CD14-positive monocyte (primary cell): ENCODE measurements around the gene PI4KA. TPM values are rescaled to one million over a fixed set of nuclear protein-coding genes. Genes with fewer than 3 reads are reported as not detected.

Experiments used
- DNase-seq, 3 donors: peaks; one replicate each; pipeline ENCODE4 v3.0.0-alpha.2; 2011 to 2022
- H2AFZ ChIP-seq: 2 replicates; pipeline ENCODE4 v1.6.0; 2012; ENCODE audit warnings: mild to moderate bottlenecking, low read depth, low read length, inconsistent platforms; ENCODE audit not compliant: insufficient read depth, poor library complexity, severe bottlenecking
- H3K27ac ChIP-seq, 2 donors: 1 replicate in 1 of 2; 2 replicates in 1 of 2; pipeline ENCODE4 v1.5.1; 2012 to 2013; ENCODE audit warnings: low read length in 2 of 2, control low read depth in 1 of 2, inconsistent platforms in 1 of 2, low read depth in 1 of 2, mild to moderate bottlenecking in 1 of 2
- H3K27me3 ChIP-seq, 2 donors: one replicate each; pipeline versions ENCODE4 v1.6.0 to v1.6.1; 2011 to 2013; ENCODE audit warnings: low read length in 2 of 2; ENCODE audit not compliant: control insufficient read depth in 2 of 2, insufficient read depth in 2 of 2
- H3K36me3 ChIP-seq, 2 donors: replicated peaks in 1 of 2; 1 replicate in 1 of 2; 2 replicates in 1 of 2; pipeline versions ENCODE4 v1.5.1 to v1.6.1; 2012 to 2013; ENCODE audit warnings: low read length in 2 of 2, control low read depth in 1 of 2, inconsistent platforms in 1 of 2, mild to moderate bottlenecking in 1 of 2; ENCODE audit not compliant: insufficient read depth in 2 of 2, control insufficient read depth in 1 of 2
- H3K4me1 ChIP-seq, 2 donors: 1 replicate in 1 of 2; 2 replicates in 1 of 2; pipeline versions ENCODE4 v1.5.1 to v1.6.1; 2012 to 2013; ENCODE audit warnings: low read length in 2 of 2, control low read depth in 1 of 2, inconsistent platforms in 1 of 2, mild to moderate bottlenecking in 1 of 2, moderate library complexity in 1 of 2; ENCODE audit not compliant: insufficient read depth in 2 of 2, control insufficient read depth in 1 of 2
- H3K4me2 ChIP-seq: replicated peaks from 2 replicates; pipeline ENCODE3; 2012; ENCODE audit warnings: low read length, moderate library complexity, mild to moderate bottlenecking; ENCODE audit not compliant: poor library complexity, severe bottlenecking; ENCODE audit errors: extremely low read depth
- H3K4me3 ChIP-seq, 3 experiments: fragments of 200-600 bp in 1 of 3; sonication (generic) in 1 of 3; replicated peaks in 1 of 3; 1 replicate in 2 of 3; 2 replicates in 1 of 3; pipeline ENCODE4 v1.5.1; 2011 to 2013; ENCODE audit warnings: low read length in 3 of 3, mild to moderate bottlenecking in 3 of 3, control low read depth in 2 of 3, low read depth in 2 of 3, inconsistent platforms in 1 of 3, moderate library complexity in 1 of 3
- H3K79me2 ChIP-seq: 2 replicates; pipeline ENCODE4 v1.6.0; 2012; ENCODE audit warnings: mild to moderate bottlenecking, control low read depth, inconsistent platforms, low read length, moderate library complexity; ENCODE audit not compliant: insufficient read depth
- H3K9ac ChIP-seq: 2 replicates; pipeline ENCODE4 v1.6.0; 2017; ENCODE audit warnings: low read length, mild to moderate bottlenecking; ENCODE audit not compliant: insufficient read depth, poor library complexity, severe bottlenecking
- H3K9me3 ChIP-seq, 2 donors: replicated peaks in 1 of 2; 1 replicate in 1 of 2; 2 replicates in 1 of 2; pipeline versions ENCODE4 v1.5.1 to v1.6.1; 2012 to 2013; ENCODE audit warnings: low read length in 2 of 2, control low read depth in 1 of 2; ENCODE audit not compliant: control insufficient read depth in 1 of 2, insufficient read depth in 1 of 2
- H4K20me1 ChIP-seq: 2 replicates; pipeline ENCODE4 v1.6.0; 2012; ENCODE audit warnings: mild to moderate bottlenecking, low read length, control low read depth, moderate library complexity; ENCODE audit not compliant: insufficient read depth
- H3K27ac Mint-ChIP-seq, 7 donors: one replicate each; pipeline ENCODE4 v1.8.0; 2020; ENCODE audit warnings: mild to moderate bottlenecking in 7 of 7, mixed read lengths in 7 of 7, moderate library complexity in 6 of 7, inconsistent platforms in 2 of 7
- H3K27me3 Mint-ChIP-seq, 3 donors: one replicate each; pipeline ENCODE4 v1.8.0; 2021 to 2022; ENCODE audit warnings: low read depth in 3 of 3, mild to moderate bottlenecking in 3 of 3, mixed read lengths in 3 of 3, moderate library complexity in 3 of 3, inconsistent platforms in 1 of 3
- H3K36me3 Mint-ChIP-seq, 2 donors: one replicate each; pipeline ENCODE4 v1.8.0; 2020; ENCODE audit warnings: mixed read lengths in 2 of 2, inconsistent platforms in 1 of 2, mild to moderate bottlenecking in 1 of 2
- H3K4me1 Mint-ChIP-seq: one replicate; pipeline ENCODE4 v1.8.0; 2020; ENCODE audit warnings: mild to moderate bottlenecking, mixed read lengths
- H3K4me3 Mint-ChIP-seq, 2 donors: one replicate each; pipeline ENCODE4 v1.8.0; 2020; ENCODE audit warnings: mild to moderate bottlenecking in 2 of 2, mixed read lengths in 2 of 2, moderate library complexity in 1 of 2
- H3K9me3 Mint-ChIP-seq, 7 donors: one replicate each; pipeline ENCODE4 v1.8.0; 2020 to 2022; ENCODE audit warnings: mixed read lengths in 7 of 7, mild to moderate bottlenecking in 6 of 7, moderate library complexity in 6 of 7, inconsistent platforms in 2 of 7
- CTCF ChIP-seq: fragments of 200-600 bp; IDR thresholded peaks from one replicate; pipeline ENCODE4 v1.8.0; 2022; ENCODE audit warnings: antibody characterized with exemption, mild to moderate bottlenecking
- WGBS: methylation state at CpG from one replicate; pipeline ENCODE4 v1.1.5; 2013; ENCODE audit warnings: missing lambda C conversion rate; ENCODE audit not compliant: insufficient coverage; 5-methylcytosine and 5-hydroxymethylcytosine counted together
- intact Hi-C, 2 donors: fragments of 100-400 bp; cut with micrococcal nuclease; formaldehyde crosslinking; loops; one replicate each; pipeline versions ENCODE4 v1.15.0 to v1.15.1; 2023
- polyA plus RNA-seq, 3 donors: library from polyadenylated mRNA; depleted of rRNA in 1 of 3; unstranded in 2 of 3; stranded (reverse) in 1 of 3; fragments of 300-500 nt in 2 of 3; fragments of >200 nt in 1 of 3; fragmentation: Illumina TruSeq in 2 of 3; gene quantifications; 1 replicate in 2 of 3; 2 replicates in 1 of 3; pipeline ENCODE4 v1.2.3, GENCODE V29; 2012 to 2021

The PI4KA gene
- polyA plus RNA-seq, 3 donors, result 22.8 to 74.4 (median 38.2) TPM

- intact Hi-C loops, result no loop called here
- peaks cover 87 to 98% of the 10 kb centered on the region in 2 donors for H3K36me3 ChIP-seq
- no peaks in the 10 kb centered on the region for H4K20me1 ChIP-seq
- H3K4me2 ChIP-seq, result no peak overlapping the region
- no peaks in the 10 kb centered on the region for H3K79me2 ChIP-seq
- no peak overlapping the region for H2AFZ ChIP-seq
- H3K4me3 Mint-ChIP-seq, result no peak overlapping the region
- peaks cover 86 to 98% of the 10 kb centered on the region in 2 donors for H3K36me3 Mint-ChIP-seq
- 97% methylated on average over 9 of the region's 10 CpGs for WGBS
- H3K9me3 Mint-ChIP-seq, result no peaks in the 10 kb centered on the region
- H3K27me3 ChIP-seq, result no peaks in the 10 kb centered on the region
- H3K9ac ChIP-seq, result no peak overlapping the region
- H3K27ac Mint-ChIP-seq, result no peak overlapping the region
- peaks cover 2% of the 10 kb centered on the region for H3K4me1 Mint-ChIP-seq
- H3K27ac ChIP-seq, result no peak overlapping the region
- no peak for TF ChIP-seq CTCF
- H3K4me1 ChIP-seq, result no peaks in the 10 kb centered on the region
- no peak for DNase-seq
- no peak overlapping the region for H3K4me3 ChIP-seq
- H3K27me3 Mint-ChIP-seq, result peaks cover 0 to 2% (median 0%) of the 10 kb centered on the region in 3 donors
- no peaks in the 10 kb centered on the region for H3K9me3 ChIP-seq
Observed at GRCh38 chr22:20798974-20799373, 59.6 kb downstream of the PI4KA start.

- no peak overlapping the region for H3K9ac ChIP-seq
- H3K36me3 Mint-ChIP-seq, result peaks cover 85 to 95% of the 10 kb centered on the region in 2 donors
- H3K27ac Mint-ChIP-seq, result no peak overlapping the region
- no peaks in the 10 kb centered on the region for H3K9me3 ChIP-seq
- intact Hi-C loops, result no loop called here
- no peak overlapping the region for H3K27ac ChIP-seq
- no peak overlapping the region for H3K4me3 ChIP-seq
- no peaks in the 10 kb centered on the region for H3K27me3 ChIP-seq
- no peaks in the 10 kb centered on the region for H3K9me3 Mint-ChIP-seq
- H3K4me3 Mint-ChIP-seq, result no peak overlapping the region
- TF ChIP-seq CTCF, result no peak
- H4K20me1 ChIP-seq, result no peaks in the 10 kb centered on the region
- peaks cover 0 to 2% (median 0%) of the 10 kb centered on the region in 3 donors for H3K27me3 Mint-ChIP-seq
- peaks cover 85 to 98% of the 10 kb centered on the region in 2 donors for H3K36me3 ChIP-seq
- peaks cover 2% of the 10 kb centered on the region for H3K4me1 Mint-ChIP-seq
- no peak overlapping the region for H3K4me2 ChIP-seq
- no peaks in the 10 kb centered on the region for H3K4me1 ChIP-seq
- DNase-seq, result no peak
- no peaks in the 10 kb centered on the region for H3K79me2 ChIP-seq
- no CpG with 5 or more reads among the region's 5 CpGs for WGBS
- H2AFZ ChIP-seq, result no peak overlapping the region
Observed at GRCh38 chr22:20798218-20798617, 60.4 kb downstream of the PI4KA start.
